Measurements from ENCODE around the gene OLFM3.

The OLFM3 gene

DNA sequence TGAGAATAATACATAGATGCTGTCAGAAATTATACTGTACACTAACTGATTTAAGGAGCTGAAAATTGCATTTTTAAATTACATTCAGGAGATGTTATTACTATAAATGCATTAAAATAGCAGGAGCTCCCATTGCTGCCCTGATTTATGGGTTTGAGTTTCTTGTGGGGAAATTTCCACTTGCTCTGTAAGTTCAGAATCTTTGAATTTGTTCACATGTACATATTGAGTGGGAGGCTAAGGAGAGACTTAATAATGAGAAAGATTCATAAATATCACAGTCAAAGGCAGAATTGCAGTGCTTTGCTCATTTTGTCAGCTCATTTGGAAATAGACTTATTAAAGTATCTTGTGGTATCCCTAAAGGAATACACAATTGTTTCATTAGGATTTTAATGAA is 170.3 kb downstream of the OLFM3 start:
- DNase-seq (ENCODE audit: extremely low read depth, insufficient read length), result no peak
- no peaks in the 10 kb centered on the region for H3K27me3 ChIP-seq (replicated peaks; ENCODE audit: control insufficient read depth, insufficient read depth, low read length)
- TF ChIP-seq, protein P1, sequence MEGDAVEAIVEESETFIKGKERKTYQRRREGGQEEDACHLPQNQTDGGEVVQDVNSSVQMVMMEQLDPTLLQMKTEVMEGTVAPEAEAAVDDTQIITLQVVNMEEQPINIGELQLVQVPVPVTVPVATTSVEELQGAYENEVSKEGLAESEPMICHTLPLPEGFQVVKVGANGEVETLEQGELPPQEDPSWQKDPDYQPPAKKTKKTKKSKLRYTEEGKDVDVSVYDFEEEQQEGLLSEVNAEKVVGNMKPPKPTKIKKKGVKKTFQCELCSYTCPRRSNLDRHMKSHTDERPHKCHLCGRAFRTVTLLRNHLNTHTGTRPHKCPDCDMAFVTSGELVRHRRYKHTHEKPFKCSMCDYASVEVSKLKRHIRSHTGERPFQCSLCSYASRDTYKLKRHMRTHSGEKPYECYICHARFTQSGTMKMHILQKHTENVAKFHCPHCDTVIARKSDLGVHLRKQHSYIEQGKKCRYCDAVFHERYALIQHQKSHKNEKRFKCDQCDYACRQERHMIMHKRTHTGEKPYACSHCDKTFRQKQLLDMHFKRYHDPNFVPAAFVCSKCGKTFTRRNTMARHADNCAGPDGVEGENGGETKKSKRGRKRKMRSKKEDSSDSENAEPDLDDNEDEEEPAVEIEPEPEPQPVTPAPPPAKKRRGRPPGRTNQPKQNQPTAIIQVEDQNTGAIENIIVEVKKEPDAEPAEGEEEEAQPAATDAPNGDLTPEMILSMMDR (IDR thresholded peaks at IDR 0.05; ENCODE audit: insufficient read depth, low read length, poor library complexity, severe bottlenecking), result no peak

DNA sequence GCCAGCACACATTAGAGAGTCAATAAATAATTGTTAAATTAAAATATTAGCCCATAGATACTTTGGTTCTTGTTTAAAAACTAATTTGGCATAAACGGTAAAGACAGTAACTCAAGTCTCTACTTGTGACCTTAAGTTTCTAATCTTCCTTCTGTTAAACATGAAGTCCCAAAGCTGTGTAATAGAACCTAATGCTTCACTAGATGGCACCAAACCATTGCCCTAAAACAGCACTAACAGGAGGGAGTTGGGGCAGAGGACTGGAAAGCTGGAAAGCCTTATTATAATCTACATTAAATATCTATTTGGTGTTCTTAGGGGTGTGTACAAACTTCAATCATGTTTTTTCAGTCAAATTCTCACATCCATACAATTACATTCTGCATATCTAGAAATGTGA is 176.7 kb downstream of the OLFM3 start:
- Histone ChIP-seq H3K27me3 (replicated peaks; ENCODE audit: control insufficient read depth, insufficient read depth, low read length) (no peaks in the 10 kb centered on the region), H3K36me3 (ENCODE audit: control insufficient read depth, insufficient read depth, low read length) (no peaks in the 10 kb centered on the region), H3K4me3 (replicated peaks; ENCODE audit: low read depth, low read length) (no peak overlapping the region)
- DNase-seq (ENCODE audit: extremely low read depth, insufficient read length), result no peak
- TF ChIP-seq, protein P1 (IDR thresholded peaks at IDR 0.05; ENCODE audit: insufficient read depth, low read length, poor library complexity, severe bottlenecking), result peak; percentile 40

More for the DNA sequence above, 170.3 kb downstream of the OLFM3 start:
- no peaks in the 10 kb centered on the region for H3K36me3 ChIP-seq (ENCODE audit: control insufficient read depth, insufficient read depth, low read length)
- no peak overlapping the region for H3K4me3 ChIP-seq (replicated peaks; ENCODE audit: low read depth, low read length)

DNA sequence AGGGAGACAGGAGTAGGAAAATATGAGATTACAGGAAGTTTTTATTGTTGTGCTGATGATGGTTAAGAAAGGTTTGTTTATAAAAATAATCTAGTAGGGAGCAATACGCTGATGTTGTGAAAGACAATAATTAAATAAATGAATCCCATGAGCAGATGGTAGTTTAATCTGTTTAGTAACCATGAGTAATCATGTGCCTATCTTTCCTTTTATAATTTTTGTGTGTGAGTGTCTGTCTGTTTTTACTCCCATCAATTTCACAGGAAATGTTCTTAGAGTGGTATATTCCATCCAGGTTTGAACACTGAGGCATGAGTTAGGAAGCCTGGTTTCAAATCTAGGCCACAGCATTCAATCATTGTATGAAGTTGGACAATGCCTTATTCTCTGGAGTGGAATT is 180.5 kb downstream of the OLFM3 start:
- no peaks in the 10 kb centered on the region for H3K36me3 ChIP-seq (ENCODE audit: control insufficient read depth, insufficient read depth, low read length)
- DNase-seq (ENCODE audit: extremely low read depth, insufficient read length), result no peak
- TF ChIP-seq, protein P1 (IDR thresholded peaks at IDR 0.05; ENCODE audit: insufficient read depth, low read length, poor library complexity, severe bottlenecking), result no peak
- H3K4me3 ChIP-seq (replicated peaks; ENCODE audit: low read depth, low read length), result no peak overlapping the region
- no peaks in the 10 kb centered on the region for H3K27me3 ChIP-seq (replicated peaks; ENCODE audit: control insufficient read depth, insufficient read depth, low read length)

DNA sequence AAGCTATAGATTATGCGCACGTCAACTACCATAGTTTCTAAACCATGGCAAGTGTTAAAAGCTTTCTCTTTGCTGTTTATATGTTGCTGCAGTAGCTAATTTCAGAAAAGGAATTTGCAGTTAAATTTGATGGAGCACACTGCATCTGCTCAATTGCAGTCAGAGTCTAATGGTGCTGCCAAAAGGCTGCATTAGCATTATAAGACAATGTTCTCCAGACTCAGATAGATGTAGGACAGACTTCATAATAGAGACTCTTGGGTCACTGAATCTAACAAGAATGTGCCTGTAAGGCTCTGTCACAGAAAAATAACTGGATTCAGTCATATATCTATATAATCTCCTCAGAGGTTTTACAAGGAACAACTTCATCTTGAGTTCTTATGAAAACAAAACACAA is 198.3 kb downstream of the OLFM3 start:
- TF ChIP-seq, protein P1 (IDR thresholded peaks at IDR 0.05; ENCODE audit: insufficient read depth, low read length, poor library complexity, severe bottlenecking), result no peak
- Histone ChIP-seq H3K4me3 (replicated peaks; ENCODE audit: low read depth, low read length) (no peak overlapping the region), H3K27me3 (replicated peaks; ENCODE audit: control insufficient read depth, insufficient read depth, low read length) (no peaks in the 10 kb centered on the region), H3K36me3 (ENCODE audit: control insufficient read depth, insufficient read depth, low read length) (no peaks in the 10 kb centered on the region)
- DNase-seq (ENCODE audit: extremely low read depth, insufficient read length), result no peak

DNA sequence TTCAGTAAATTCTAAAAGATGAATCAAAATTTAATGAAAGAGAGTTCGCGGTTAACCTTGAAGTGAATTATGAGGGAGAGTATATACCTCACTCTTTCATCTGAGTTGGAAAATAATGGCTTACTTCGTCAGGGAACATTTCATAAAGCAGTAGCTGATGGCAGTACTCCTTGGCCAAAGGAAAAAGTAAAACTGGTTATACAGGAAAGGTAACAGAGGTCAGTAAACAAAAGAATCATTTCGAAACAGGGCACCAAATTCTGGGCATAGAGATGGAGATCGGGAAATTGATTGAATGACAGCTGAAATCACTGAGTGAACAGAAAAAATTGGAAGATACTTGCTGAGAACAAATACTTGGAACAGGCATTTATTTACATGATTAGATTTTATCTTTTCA is 199.0 kb downstream of the OLFM3 start:
- H3K27me3 ChIP-seq (replicated peaks; ENCODE audit: control insufficient read depth, insufficient read depth, low read length), result no peaks in the 10 kb centered on the region
- TF ChIP-seq, protein P1 (IDR thresholded peaks at IDR 0.05; ENCODE audit: insufficient read depth, low read length, poor library complexity, severe bottlenecking), result no peak
- DNase-seq (ENCODE audit: extremely low read depth, insufficient read length), result no peak

DNA sequence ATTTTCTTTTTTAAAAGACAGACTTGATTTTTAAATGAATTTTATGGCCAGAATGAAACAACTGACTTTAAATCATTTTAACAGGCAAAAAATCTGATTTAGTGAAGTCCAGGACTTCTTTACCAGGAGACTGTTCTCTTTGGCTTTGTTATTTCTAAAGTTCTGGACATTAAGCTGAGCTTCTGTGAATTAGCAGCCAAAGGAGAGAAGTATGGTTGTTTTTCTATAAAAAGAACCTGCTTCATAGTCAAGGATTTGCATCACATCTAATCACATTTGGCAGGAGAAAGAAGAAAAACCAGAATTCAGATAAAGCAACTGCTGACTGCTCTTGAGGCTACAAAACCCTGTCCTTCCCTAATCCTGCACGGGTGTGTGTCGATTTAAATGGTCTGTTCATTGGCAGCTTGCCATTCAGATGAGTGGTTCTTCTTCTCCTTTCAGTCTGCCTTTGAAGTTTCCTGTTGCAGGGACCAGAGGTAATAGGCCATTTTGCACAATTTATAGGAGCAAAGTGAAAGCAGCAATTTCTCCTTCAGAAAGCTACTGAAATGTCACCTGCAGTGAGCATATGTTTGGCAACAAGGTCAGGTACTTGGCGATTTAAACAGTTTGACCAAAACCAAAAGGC is 215.4 kb downstream of the OLFM3 start:
- no peaks in the 10 kb centered on the region for H3K27me3 ChIP-seq (replicated peaks; ENCODE audit: control insufficient read depth, insufficient read depth, low read length)
- TF ChIP-seq, protein P1 (IDR thresholded peaks at IDR 0.05; ENCODE audit: insufficient read depth, low read length, poor library complexity, severe bottlenecking), result no peak
- H3K36me3 ChIP-seq (ENCODE audit: control insufficient read depth, insufficient read depth, low read length), result no peaks in the 10 kb centered on the region
- no peak overlapping the region for H3K4me3 ChIP-seq (replicated peaks; ENCODE audit: low read depth, low read length)
- no peak for DNase-seq (ENCODE audit: extremely low read depth, insufficient read length)

More for the DNA sequence above, 199.0 kb downstream of the OLFM3 start:
- Histone ChIP-seq H3K4me3 (replicated peaks; ENCODE audit: low read depth, low read length) (no peak overlapping the region), H3K36me3 (ENCODE audit: control insufficient read depth, insufficient read depth, low read length) (no peaks in the 10 kb centered on the region)
